HUDEP-2 (cell line): ENCODE measurements around the gene ATXN1.
"Not testable (repeated sequence)": the region's sequence is repeated elsewhere in the genome, so short reads cannot be mapped to it uniquely, and the experiment has no call there.

Source experiments
- DNase-seq, 76 experiments: peaks; one replicate each; lab custom pipeline; 2025; ENCODE audit not compliant: unreplicated experiment in 76 of 76; lab: John Stamatoyannopoulos, UW

Gene ATXN1

DNA sequence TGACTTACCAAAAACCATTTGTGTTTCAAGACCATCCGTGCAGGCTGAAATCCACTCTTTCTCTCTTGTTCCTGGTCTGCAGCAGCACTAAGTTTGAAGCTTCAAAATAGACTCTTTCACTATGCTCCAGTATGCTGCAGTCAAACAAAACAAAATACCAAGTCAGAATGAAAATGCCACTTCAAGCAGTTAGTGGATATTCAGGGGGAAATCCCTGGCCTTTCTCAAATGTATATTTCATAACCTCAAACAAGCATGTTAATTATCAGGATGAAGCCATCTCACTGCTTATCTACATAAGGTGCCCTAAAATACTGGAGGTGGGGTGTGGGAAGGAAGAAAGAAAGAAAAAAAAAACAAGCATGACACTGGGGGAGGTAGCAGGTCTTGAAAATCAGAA is 103.5 kb downstream of the ATXN1 start:
- no peak for DNase-seq

DNA sequence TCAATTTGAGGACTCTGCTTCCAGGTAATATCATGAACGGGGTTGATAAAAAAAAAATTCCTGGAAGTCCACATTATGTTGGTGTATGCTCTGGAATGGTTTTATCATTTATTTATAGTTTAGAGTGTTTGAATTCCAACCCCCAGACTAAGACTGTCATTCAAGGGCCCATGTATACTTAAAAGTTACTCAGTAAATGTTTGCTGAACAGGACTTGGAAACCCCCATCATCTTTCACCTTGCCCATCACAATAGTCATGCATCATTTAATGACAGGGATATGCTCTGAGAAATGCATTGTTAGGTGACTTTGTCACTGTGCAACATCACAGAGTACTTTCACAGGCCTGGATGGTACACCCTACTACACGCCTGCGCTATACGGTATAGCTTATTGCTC is 104.8 kb downstream of the ATXN1 start:
- no peak for DNase-seq

DNA sequence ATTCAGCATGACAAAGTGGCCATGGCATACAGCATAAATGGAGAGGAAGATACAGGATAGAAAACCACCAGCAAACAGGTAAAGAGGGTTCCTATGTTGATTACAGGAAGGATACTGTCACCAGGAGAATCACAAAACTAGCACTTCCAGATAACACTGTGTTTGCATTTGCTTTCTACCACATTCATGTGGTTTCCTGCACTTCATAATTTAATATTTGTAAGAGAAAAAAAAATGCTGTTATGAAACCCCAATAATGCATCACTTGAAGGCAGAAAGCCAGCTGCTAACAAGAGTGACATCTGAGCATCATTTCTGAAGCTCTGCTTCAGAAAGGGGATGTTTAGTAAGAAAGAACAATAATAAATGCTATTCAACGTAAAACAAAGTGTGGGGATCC is 106.6 kb downstream of the ATXN1 start:
- no peak for DNase-seq

DNA sequence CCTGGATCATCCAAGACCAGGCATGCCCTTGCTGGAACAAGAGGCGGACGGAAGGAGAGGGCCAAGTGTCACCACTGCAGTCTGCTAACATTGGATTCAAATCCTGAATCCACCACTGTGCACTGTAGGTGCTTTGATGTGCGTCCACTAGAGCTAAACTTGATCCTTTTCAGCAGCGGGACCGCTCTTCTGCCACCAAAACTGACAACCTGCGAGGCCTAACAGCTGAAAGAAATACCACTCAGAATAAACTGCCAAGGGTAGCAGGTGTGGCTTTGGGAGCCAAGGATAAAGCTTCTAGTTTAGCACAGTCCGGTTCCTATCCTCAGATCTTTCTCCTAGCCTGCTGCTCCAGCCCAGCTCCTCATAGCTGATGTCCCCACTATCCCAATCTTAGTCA is 108.0 kb downstream of the ATXN1 start:
- no peak for DNase-seq

DNA sequence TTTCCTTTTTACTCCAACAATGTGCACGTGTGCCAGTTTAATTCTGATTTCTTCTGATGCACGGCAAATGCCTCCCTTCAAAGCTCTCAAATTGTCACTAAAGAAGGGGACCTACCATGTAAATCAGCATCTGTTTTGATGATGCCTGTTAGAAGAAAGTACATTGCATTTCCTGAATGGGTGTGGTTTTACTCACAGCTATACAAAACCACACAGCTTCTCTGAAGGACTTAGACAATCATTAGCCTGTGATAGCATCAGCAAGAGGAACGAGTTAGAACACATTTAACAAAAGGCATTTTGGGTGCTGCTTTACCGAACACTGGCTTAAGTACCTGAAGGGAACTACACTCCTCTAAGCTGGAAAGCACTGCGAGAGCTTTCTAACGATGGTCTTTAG is 109.4 kb downstream of the ATXN1 start:
- peak in 1 of 76 experiments; percentile 3 for DNase-seq

DNA sequence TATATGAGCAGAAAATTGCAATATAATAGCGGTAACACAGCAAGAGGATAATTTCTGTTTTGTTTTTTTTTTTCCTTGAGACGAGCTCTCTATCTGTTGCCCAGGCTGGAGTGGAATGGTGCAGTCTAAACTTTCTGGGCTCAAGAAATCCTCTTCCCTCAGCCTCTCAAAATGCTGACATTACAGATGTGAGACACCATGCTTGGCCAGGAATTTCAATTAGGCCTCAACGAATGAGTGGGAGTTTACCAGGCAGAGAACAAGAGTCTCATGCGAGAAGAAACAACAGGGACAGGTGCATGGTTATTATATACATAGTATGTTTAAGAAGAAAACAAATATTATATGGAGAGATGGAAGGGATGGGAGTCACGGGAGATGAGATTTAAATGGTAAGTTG is 111.4 kb downstream of the ATXN1 start:
- DNase-seq: no peak

DNA sequence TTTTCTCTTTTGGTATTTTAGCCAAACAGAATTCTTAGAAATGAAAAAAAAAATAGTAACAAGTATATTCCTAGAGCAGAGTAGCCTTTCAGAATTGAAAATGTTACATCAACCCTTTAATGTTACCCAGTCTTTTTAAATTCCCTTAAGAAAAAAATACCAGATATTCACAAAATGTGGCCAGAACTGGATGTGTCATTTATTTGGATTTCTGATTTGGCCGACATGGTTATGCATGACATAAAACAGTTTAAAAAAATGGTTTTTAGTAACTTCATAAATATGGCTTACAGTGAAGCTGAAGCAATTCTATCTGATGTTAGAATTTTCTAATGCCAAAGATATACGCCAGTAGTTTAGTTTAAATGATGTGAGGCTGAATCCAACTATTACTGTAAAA is 112.0 kb downstream of the ATXN1 start:
- no peak for DNase-seq

DNA sequence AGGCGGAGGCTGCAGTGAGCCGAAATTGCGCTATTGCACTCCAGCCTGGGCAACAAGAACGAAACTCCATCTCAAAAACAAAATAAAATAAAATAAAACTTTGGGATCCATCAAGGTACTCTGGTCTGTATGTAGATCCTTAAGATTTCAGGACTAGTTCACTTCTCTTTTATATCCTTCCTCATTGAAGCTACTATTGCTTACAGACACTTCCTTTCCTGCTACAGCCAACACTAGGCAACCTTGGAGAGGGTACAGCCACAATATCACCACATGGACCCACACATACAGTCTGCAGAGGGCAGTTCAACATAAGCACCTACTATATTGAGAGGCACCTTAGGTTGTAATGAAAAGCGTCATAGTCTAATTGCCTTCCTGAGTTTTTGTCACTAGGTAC is 113.3 kb downstream of the ATXN1 start:
- no peak for DNase-seq

DNA sequence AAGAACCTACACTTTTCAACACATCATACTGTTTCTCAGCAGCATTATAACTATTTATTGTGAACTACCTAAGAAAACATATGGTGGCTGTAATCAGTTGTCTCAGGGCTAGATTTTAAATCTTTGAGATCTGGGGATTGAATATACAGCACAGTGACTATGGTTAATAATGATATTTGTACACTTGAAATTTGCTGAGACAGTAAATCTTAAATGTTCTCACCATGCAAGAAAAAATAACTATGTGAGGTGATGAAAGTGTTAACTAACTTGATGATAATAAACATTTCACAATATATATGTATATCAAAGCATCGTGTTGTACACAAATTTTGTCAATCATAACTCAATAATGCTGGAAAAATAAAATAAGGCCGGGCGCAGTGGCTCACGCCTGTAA is 113.8 kb downstream of the ATXN1 start:
- no peak for DNase-seq

DNA sequence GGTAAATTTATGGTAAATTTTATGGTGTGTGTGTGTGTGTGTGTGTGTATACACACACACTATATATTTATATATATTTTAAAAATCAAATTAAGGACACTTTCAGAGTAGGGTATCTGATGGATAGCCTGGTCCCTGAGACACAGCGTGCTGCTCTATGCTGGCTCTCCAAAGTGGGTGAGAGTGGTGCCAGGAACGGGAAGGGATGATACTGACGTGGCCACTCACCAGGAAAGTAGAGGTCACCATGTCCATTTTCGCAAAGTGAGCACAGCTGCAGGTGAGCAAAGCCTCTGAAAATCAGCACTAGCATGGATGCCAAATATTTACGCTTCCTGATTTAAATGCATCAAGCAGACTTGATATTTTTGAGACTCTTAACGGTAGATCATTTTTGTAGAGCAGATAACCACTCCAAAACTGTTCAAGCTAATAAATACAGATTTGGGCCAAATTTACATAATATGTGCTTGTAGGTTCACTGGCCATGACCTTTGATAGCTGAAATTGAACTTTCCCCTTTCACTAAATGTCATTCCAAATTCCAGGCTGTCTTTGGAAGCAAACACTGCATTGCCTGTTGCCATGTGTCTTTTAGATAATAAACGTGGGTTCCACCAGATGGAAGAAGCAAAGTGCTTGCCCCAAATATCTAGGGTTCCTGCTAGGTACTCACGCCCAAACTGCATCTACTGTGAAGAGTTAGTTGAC is 116.6 kb downstream of the ATXN1 start:
- DNase-seq: no peak

DNA sequence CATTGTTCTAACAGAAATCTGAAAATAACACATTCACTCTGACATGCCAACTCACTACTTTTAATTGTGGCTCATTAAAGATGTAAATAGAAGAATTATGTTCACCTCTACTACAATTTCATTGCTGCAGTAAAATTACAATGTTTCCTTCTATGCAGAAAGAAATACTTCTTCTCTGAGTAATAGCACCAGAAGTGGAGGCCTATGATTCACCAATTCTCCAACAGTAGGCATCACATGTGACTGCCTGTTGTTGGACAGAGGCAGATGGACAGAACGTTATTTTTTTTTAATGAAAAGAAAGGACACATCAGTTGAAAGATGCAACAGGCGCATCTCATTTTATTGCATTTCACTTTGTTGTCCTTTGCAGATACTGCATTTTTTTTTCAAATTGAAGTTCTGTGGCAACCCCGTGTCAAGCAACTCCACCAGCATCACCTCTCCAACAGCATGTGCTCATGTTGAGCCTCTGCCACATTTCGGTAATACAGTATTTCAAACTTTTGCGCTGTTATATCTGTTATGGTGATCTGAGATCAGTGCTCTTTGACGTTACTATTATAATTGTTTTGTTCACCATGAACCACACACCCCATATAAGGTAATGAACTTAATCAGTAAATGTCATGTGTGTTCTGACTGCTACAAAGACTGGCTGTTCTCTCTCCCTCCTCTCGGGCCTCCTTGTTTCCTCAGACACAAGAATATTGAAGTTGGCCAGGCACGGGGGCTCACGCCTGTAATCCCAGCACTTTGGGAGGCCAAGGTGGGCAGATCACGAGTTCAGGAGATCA is 121.4 kb downstream of the ATXN1 start:
- DNase-seq: no peak

DNA sequence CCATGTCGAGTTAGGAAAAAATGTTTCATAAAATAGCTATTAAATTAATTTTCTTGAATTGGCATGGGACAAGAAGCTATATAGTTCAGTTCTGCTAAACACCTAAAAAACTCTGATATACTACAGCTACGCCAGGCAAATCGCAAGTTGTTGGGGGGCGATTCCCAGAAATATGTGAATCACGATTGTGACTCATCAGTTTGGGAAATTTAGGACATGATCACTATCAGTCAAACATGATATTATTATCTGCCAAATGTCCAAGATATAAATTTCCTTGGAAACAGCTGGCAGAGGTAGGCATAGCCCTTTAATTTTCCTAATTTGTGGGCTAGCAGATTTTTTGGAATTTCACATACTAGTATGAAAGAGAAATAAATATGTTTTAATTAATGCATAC is 123.6 kb downstream of the ATXN1 start:
- DNase-seq: no peak

DNA sequence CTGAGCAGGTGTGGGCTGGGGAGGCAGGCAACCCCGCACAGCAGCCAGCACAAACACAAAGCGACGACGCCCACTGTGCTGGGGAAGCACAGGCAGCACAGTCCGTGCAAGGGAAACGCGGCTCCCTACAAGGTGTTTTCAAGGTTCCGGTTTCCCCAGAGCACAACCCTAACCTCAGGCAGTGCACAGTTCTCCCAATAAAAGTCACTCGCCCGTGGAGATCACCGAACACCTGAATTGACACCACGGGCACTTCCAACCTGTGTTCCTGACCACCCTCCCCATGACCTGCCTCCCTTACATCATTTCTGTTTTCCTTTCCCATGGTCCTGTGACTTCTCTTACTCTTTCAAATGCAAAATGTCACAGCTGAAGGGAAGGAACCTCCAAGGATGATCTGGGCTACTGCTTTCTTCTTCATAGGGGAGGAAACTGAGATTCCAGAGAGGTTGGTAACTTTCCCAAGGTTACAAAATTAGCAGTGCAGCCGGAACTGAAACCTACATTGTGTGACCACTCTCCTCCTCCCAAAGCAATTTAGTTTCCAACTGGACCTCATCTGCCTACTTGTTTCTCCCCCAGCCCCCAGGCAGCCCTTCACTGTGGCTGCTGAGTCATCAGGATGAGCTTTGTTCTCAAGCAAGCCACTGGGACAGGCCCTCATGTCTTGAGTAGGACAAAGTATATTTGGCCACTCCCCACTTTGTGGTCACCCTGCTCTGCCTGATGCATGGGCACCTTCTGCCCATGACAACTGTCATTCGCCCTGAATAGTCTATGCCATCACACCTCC is 125.3 kb downstream of the ATXN1 start:
- DNase-seq: no peak

DNA sequence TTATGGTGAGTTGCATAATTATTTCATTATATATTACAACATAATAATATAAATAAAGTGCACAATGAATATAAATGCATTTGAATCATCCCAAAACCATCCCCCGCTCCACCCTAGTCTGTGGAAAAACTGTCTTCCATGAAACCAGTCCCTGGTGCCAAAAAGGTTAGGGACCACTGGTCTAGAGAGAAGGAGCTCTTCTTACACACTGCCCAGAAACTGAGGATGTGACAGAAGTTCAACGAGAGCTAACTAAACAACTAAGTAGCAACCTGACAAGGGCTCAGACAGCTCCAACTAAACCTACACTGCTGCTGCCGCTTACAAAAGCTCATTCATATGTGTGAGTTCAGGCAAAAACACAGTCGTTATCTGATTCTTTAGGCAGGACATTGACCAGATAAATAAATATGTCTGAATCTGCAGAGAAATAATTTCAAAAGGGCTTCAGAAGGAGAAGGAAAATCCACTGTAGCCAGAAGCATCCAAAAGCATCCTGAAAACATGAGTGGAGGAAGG is 125.9 kb downstream of the ATXN1 start:
- DNase-seq: no peak

DNA sequence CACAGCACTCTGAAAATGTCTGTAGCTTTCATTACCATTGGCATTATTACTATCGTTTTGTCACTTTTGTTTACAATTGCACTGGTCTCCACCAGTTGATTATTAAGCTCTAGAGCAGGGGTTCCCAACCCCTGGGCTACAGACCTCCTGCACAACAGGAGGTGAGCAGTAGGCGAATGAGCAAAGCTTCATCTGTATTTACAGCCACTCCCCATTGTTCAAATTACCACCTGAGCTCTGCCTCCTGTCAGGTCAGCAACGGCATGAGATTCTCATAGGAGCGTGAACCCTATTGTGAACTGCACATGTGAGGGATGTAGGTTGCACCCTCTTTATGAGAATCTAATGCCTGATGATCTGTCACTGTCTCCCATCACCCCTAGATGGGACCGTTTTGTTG is 126.4 kb downstream of the ATXN1 start:
- DNase-seq: no peak

DNA sequence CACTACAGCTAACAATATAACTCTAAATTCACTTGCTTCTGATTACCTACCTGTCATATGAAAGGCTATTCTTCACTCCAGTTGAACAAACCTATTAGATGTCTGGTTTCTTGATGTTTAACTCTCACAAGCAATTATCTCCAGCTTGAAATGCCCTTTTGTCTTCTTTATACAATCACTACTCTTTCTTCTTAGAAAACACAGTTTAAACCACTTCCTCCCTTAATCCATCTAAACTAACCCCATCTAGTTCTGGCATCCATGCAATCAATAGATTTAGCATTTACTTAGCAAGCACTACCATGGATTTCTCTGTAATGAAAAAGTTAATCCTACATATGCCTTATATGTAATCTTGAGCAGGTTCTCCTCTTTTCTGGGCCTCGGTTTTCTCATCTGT is 127.3 kb downstream of the ATXN1 start:
- no peak for DNase-seq

DNA sequence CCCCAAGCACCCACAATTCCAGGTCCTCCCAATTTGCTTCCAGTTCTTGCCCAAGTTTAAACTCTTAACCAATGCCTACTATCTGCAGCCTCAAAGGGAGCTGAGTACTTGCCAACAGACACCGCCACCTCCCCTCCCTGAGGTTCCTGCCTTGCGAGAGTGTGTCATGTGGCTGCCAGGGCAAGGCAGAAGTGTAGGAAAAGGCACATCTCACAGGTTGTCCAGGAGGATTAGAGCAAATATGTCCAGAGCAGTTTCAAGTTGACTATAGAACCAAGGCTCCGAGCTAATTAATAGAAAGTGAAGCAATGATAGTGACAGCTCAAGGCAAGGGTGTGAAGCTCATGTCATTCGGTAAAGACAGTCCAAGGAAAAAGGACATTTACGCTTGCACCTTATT is 127.8 kb downstream of the ATXN1 start:
- no peak for DNase-seq

DNA sequence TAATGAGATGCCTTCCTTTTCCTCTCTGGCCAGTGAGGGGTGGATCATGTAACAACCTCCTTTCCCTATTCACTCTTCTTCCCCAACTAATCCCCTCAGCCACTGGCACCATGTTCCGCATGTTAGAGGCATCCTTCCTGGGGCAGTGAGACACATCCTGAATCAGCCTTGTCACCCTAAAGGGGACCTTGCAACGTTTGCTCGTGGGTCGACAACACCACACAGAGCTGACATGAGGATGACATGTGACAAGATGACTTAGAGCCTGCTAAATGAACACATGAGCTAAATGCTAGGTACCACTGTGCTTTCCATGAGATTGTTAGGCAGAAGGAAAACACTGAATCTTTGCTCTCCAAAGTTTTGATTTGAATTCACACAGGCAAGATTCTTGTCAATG is 129.2 kb downstream of the ATXN1 start:
- DNase-seq: no peak

DNA sequence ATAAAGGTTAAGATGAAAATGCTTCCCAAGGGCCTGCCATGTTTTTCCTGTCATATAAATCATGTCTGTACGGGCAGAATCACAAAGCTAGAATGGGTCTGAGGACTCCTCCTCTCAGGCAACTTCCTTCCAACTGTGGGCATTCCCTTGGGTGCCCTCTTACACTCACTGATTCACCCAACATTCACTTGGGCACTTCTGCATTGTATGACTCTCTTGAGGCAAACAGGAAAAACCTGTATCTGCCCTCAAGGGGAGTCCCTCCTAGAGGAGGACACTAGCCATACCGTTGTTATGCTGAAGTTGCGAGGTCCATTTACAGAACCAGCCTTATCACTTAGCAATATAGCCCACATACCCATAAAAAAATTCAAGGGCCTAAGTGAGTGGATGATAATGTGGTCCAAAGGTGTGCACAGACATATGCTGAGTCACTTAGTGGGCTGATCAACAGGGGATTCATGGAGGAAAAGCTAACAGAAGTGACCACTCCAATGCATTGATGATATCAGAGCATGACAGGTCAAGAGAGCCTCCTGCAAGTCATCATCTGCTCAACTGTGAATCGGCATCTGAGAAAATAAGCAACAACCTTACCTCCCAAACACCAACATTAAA is 131.1 kb downstream of the ATXN1 start:
- DNase-seq: no peak

DNA sequence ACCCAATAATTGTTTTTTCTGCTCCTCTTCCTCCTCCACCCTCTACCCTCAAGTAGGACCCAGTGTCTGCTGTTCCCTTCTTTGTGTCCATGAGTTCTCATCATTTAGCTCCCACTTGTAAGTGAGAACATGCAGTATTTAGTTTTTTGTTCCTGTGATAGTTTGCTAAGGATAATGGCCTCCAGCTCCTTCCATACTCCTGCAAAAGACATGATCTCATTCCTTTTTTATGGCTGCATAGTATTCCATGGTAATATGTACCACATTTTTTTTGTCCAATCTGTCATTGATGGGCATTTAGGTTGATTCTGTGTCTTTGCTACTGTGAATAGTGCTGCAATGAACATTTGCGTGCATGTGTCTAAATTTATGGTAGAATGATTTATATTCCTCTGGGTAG is 132.7 kb downstream of the ATXN1 start:
- not testable (repeated sequence) for DNase-seq

DNA sequence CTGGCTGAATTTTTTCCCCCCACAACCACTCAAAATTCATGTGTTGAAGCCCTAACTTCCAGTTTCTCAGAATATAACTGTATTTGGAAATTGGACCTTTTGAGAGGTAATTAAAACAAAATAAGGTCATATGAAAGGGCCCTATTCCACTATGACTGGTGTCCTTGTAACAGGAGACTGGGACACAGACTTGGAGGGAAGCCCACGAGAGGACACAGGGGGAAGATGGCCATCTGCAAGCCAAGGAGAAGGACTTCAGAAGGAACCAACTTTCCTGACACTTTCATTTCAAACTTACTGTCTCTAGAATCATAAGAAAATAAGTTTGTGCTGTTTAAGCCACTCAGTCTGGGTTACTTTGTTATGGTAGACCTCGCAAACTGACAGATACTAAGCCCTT is 134.6 kb downstream of the ATXN1 start:
- no peak for DNase-seq
